Tibial nerve (tissue), 4 donors: ENCODE data around the gene PTPRG. TPM values are rescaled to one million over a fixed set of nuclear protein-coding genes. Genes with fewer than 3 reads are reported as not detected.

Experiments
- DNase-seq, 2 donors: peaks; one replicate each; pipeline ENCODE4 v3.0.0-alpha.2; 2019; ENCODE audit warnings: low spot score in 2 of 2
- H3K27ac ChIP-seq, 4 donors: fragments of 200-600 bp; sonication (generic) in 3 of 4; one replicate each; pipeline ENCODE4 v1.5.1; 2017 to 2019; ENCODE audit warnings: mild to moderate bottlenecking in 1 of 4
- H3K27me3 ChIP-seq, 2 donors: fragments of 200-600 bp; sonication (generic) in 1 of 2; one replicate each; pipeline versions ENCODE4 v1.5.1 to v1.6.0; 2017 to 2019
- H3K36me3 ChIP-seq, 3 donors: fragments of 200-600 bp; sonication (generic); one replicate each; pipeline ENCODE4 v1.5.1; 2018 to 2019
- H3K4me1 ChIP-seq, 4 donors: fragments of 200-600 bp; sonication (generic) in 3 of 4; one replicate each; pipeline ENCODE4 v1.5.1; 2017 to 2019
- H3K4me3 ChIP-seq, 4 donors: fragments of 200-600 bp; sonication (generic) in 3 of 4; one replicate each; pipeline ENCODE4 v1.5.1; 2017 to 2019; ENCODE audit warnings: mild to moderate bottlenecking in 1 of 4, moderate library complexity in 1 of 4
- H3K9me3 ChIP-seq, 4 donors: fragments of 200-600 bp; sonication (generic) in 3 of 4; one replicate each; pipeline ENCODE4 v1.5.1; 2017 to 2019
- CTCF ChIP-seq, 5 experiments: fragments of 200-600 bp in 3 of 5; fragments of 450-650 bp in 2 of 5; sonication (generic) in 3 of 5; IDR thresholded peaks; one replicate each; pipeline ENCODE4 v1.5.1; 2016 to 2019; ENCODE audit warnings: antibody characterized with exemption in 5 of 5, mild to moderate bottlenecking in 3 of 5, moderate library complexity in 2 of 5
- EP300 ChIP-seq, 2 donors: sonication (generic); formaldehyde crosslinking; IDR thresholded peaks; one replicate each; pipeline ENCODE4 v1.6.1; 2017; ENCODE audit warnings: antibody characterized with exemption in 2 of 2, mild to moderate bottlenecking in 1 of 2
- POLR2A ChIP-seq, 2 donors: fragments of 450-650 bp; IDR thresholded peaks; one replicate each; pipeline ENCODE4 v1.6.1; 2017; ENCODE audit warnings: antibody characterized with exemption in 2 of 2, mild to moderate bottlenecking in 2 of 2, moderate library complexity in 2 of 2
- WGBS, 2 donors: methylation state at CpG; one replicate each; pipeline ENCODE4 v1.1.5; 2018; 5-methylcytosine and 5-hydroxymethylcytosine counted together
- total RNA-seq, 4 donors: library from RNA; depleted of rRNA; stranded (reverse); fragments of >200 nt; gene quantifications; one replicate each; pipeline ENCODE4 v1.1.0, GENCODE V29; 2016

The PTPRG gene
- total RNA-seq, 4 donors from 2014 or later: 112 to 174 (median 121) TPM

- Histone ChIP-seq H3K4me3 (no peak overlapping the region), H3K9me3 (no peaks in the 10 kb centered on the region), H3K4me1 (peaks cover 0 to 16% (median 0%) of the 10 kb centered on the region in 4 donors), H3K27ac (no peak overlapping the region), H3K36me3 (no peaks in the 10 kb centered on the region), H3K27me3 (no peaks in the 10 kb centered on the region)
- 78 to 82% methylated on average over 2 of the region's 2 CpGs for WGBS, 2 donors
- no peak for TF ChIP-seq EP300 (IDR thresholded peaks at IDR 0.05)
- no peak for DNase-seq
Measured at GRCh38 chr3:61866153-61866542, 304.8 kb downstream of the PTPRG start.

DNA sequence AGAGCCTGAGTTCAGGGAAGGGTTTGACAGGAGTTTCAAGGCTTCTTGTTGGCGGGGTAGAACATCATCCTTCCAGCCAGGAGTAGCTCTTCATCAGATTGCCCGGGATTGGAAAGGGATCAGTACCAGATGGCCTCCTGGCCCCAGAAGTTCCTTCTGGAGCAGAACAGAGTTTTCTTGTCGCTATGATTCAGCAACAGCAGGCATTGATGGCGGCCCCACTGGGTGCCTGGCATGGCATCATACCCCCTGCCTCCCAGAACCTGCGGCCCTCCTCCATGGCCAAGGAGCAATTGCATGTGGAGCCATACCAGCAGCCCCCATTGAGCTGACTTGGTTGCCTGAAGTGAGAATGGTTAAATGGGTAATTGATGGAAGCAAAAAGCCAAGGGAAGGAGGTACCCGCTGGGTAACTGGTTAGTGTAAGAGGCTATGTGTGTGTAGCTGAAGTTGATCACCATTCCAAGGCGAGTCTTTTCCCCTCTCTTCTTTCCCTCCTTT is 305.6 kb downstream of the PTPRG start:
- no peaks in the 10 kb centered on the region for H3K36me3 ChIP-seq
- H3K4me1 ChIP-seq: peaks cover 0 to 17% (median 0%) of the 10 kb centered on the region in 4 donors
- H3K4me3 ChIP-seq: no peak overlapping the region
- WGBS, 2 donors: 95% methylated on average over 7 of the region's 7 CpGs
- no peak for DNase-seq
- no peaks in the 10 kb centered on the region for H3K9me3 ChIP-seq
- H3K27me3 ChIP-seq: no peaks in the 10 kb centered on the region
- TF ChIP-seq EP300 (IDR thresholded peaks at IDR 0.05): no peak
- no peak for TF ChIP-seq CTCF (IDR thresholded peaks at IDR 0.05)
- no peak for TF ChIP-seq POLR2A (IDR thresholded peaks at IDR 0.05)
- H3K27ac ChIP-seq: no peak overlapping the region

DNA sequence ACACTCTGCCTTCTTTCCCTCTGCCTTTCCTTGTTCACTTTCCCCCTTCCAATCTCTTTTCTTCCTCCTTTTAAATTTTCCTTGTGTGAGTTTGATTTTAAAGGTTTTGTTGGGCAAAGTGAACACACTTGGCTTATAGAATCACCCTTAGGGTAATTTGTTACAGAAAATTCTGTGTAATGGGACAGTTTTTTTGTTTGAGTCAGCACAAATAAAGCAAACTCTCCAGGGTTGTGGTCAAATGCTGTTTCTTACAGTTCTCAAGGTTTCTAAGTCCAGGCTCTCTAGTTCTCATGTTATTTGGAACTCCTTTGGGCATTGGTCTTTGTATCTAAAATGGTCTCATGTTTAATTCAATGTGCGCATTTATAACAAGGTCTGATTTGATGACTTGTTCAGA is 307.1 kb downstream of the PTPRG start:
- DNase-seq: no peak
- Histone ChIP-seq H3K4me3 (no peak overlapping the region), H3K27me3 (no peaks in the 10 kb centered on the region), H3K9me3 (no peaks in the 10 kb centered on the region), H3K36me3 (no peaks in the 10 kb centered on the region), H3K27ac (no peak overlapping the region), H3K4me1 (peaks cover 0 to 25% (median 0%) of the 10 kb centered on the region in 4 donors)
- no peak for TF ChIP-seq EP300 (IDR thresholded peaks at IDR 0.05)
- no peak for TF ChIP-seq POLR2A (IDR thresholded peaks at IDR 0.05)
- WGBS, 2 donors: 91 to 100% methylated on average over 1 of the region's 1 CpG

- no peaks in the 10 kb centered on the region for H3K27me3 ChIP-seq
- no peak overlapping the region for H3K4me3 ChIP-seq
- DNase-seq: no peak
- 69 to 72% methylated on average over 6 of the region's 6 CpGs for WGBS, 2 donors
- H3K4me1 ChIP-seq: peaks cover 0 to 25% (median 0%) of the 10 kb centered on the region in 4 donors
- H3K9me3 ChIP-seq: no peaks in the 10 kb centered on the region
- H3K36me3 ChIP-seq: no peaks in the 10 kb centered on the region
- TF ChIP-seq CTCF (IDR thresholded peaks at IDR 0.05) (no peak), EP300 (IDR thresholded peaks at IDR 0.05) (no peak), POLR2A (IDR thresholded peaks at IDR 0.05) (no peak)
- H3K27ac ChIP-seq: no peak overlapping the region
Measured at GRCh38 chr3:61869371-61869770, 308.0 kb downstream of the PTPRG start.

- no peak for DNase-seq
- no peak overlapping the region for H3K4me3 ChIP-seq
- no peaks in the 10 kb centered on the region for H3K27me3 ChIP-seq
- peaks cover 0 to 20% (median 0%) of the 10 kb centered on the region in 4 donors for H3K4me1 ChIP-seq
- H3K9me3 ChIP-seq: no peaks in the 10 kb centered on the region
- TF ChIP-seq EP300 (IDR thresholded peaks at IDR 0.05): no peak
- TF ChIP-seq CTCF (IDR thresholded peaks at IDR 0.05): no peak
- TF ChIP-seq POLR2A (IDR thresholded peaks at IDR 0.05): no peak
- H3K27ac ChIP-seq: no peak overlapping the region
- H3K36me3 ChIP-seq: no peaks in the 10 kb centered on the region
- WGBS, 2 donors: 60 to 75% methylated on average over 2 of the region's 2 CpGs
Measured at GRCh38 chr3:61871644-61872043, 310.3 kb downstream of the PTPRG start.

- Histone ChIP-seq H3K27ac (no peak overlapping the region), H3K4me3 (no peak overlapping the region), H3K4me1 (peaks cover 0 to 24% (median 1%) of the 10 kb centered on the region in 4 donors), H3K36me3 (no peaks in the 10 kb centered on the region), H3K9me3 (no peaks in the 10 kb centered on the region), H3K27me3 (no peaks in the 10 kb centered on the region)
- TF ChIP-seq CTCF (IDR thresholded peaks at IDR 0.05) (no peak), POLR2A (IDR thresholded peaks at IDR 0.05) (no peak), EP300 (IDR thresholded peaks at IDR 0.05) (peak in 1 of 2 donors; percentile 5)
- 60 to 66% methylated on average over 5 of the region's 5 CpGs for WGBS, 2 donors
- no peak for DNase-seq
Measured at GRCh38 chr3:61872077-61872706, 310.8 kb downstream of the PTPRG start.
